Measurements from ENCODE around the gene KCNK18. TPM values are rescaled to one million over a fixed set of nuclear protein-coding genes. Genes with fewer than 3 reads are reported as not detected.

KCNK18 gene
- polyA plus RNA-seq, 1 experiment = not detected

DNA sequence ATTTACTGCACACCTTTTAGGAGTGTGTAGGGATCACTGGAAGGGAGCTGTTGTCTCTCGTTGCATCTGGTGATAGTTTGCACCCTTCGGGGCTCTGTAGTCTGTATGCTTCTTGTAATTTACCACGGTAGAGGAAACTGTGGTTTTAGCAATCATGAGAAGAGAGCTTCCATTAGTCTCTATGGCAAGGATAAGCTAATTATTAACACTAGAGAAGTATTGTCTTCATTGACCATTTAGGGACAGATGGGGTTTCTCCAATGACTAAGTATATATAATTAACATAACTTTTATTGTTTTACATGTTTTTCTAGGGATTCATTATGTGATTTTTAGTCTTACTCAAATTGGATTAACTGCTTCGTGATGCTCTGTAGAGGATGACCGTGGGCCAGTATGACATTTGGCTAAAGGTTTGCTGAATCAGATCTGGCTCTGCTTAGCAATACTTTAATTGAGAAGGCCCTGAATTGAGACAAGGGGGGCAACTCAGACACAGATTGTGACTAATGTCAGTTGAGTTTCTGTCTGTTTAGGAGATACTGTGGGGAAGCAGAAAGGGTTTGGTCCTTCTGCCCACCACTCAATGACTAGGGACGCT is 52.3 kb downstream of the KCNK18 start:
- DNase-seq (ENCODE audit: low read depth) = no peak
- TF ChIP-seq CTCF (IDR thresholded peaks at IDR 0.05; ENCODE audit: insufficient read depth, low read depth, low read length) = no peak
- H3K36me3 ChIP-seq (ENCODE audit: control insufficient read depth, insufficient read depth, low read length) = no peaks in the 10 kb centered on the region
- ChIA-PET POLR2A (interaction anchor here (0.6 kb wide), 1 partner anchor 519 kb away, joined by 3 read pairs; no protein-coding TSS in a partner anchor), CTCF (interaction anchor here (0.6 to 4.1 kb wide), 4 partner anchors 33 to 1443 kb away, joined by 3 to 18 read pairs (median 4); no protein-coding TSS in a partner anchor)
- peaks cover 3% of the 10 kb centered on the region for H3K27me3 ChIP-seq (ENCODE audit: control insufficient read depth, insufficient read depth, low read length)
- H3K4me3 ChIP-seq (ENCODE audit: low read depth, low read length) = no peak overlapping the region

- CTCF ChIA-PET = interaction anchor here (0.9 to 4.1 kb wide), 2 partner anchors 33 to 34 kb away, joined by 3 to 18 read pairs; no protein-coding TSS in a partner anchor
- H3K27me3 ChIP-seq (ENCODE audit: control insufficient read depth, insufficient read depth, low read length) = peaks cover 3% of the 10 kb centered on the region
- no peak for DNase-seq (ENCODE audit: low read depth)
- H3K36me3 ChIP-seq (ENCODE audit: control insufficient read depth, insufficient read depth, low read length) = no peaks in the 10 kb centered on the region
- no peak overlapping the region for H3K4me3 ChIP-seq (ENCODE audit: low read depth, low read length)
- no peak for TF ChIP-seq CTCF (IDR thresholded peaks at IDR 0.05; ENCODE audit: insufficient read depth, low read depth, low read length)
- POLR2A ChIA-PET = interaction anchor here (0.6 kb wide), 1 partner anchor 518 kb away, joined by 3 read pairs; no protein-coding TSS in a partner anchor
Measured at GRCh38 chr10:117250411-117250810, 53.1 kb downstream of the KCNK18 start.

DNA sequence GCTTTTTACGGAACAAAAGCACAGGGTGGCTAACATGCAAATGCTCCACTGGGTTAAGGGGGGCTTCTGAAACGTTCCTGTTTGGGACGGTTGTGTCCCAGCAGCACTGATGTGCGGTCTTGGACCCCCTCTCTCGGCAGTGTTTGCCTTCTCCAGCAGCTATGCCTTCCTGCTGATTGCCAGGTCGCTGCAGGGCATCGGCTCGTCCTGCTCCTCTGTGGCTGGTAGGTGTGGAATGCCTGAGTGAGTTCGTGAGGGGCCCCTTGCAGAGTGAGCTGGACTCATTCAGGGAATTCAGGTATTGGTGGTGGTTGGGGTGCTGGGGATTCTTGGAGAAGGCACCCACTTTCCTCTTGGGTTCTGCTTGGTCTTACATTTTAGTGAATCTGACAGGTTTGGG is 56.6 kb downstream of the KCNK18 start:
- ChIA-PET CTCF (interaction anchor here (0.9 to 1.0 kb wide), 2 partner anchors 27 to 66 kb away, joined by 3 read pairs; no protein-coding TSS in a partner anchor), POLR2A (no interaction called here)
- TF ChIP-seq CTCF (IDR thresholded peaks at IDR 0.05; ENCODE audit: insufficient read depth, low read depth, low read length) = no peak
- Histone ChIP-seq H3K4me3 (ENCODE audit: low read depth, low read length) (no peak overlapping the region), H3K36me3 (ENCODE audit: control insufficient read depth, insufficient read depth, low read length) (no peaks in the 10 kb centered on the region), H3K27me3 (ENCODE audit: control insufficient read depth, insufficient read depth, low read length) (peaks cover 5% of the 10 kb centered on the region)
- no peak for DNase-seq (ENCODE audit: low read depth)

DNA sequence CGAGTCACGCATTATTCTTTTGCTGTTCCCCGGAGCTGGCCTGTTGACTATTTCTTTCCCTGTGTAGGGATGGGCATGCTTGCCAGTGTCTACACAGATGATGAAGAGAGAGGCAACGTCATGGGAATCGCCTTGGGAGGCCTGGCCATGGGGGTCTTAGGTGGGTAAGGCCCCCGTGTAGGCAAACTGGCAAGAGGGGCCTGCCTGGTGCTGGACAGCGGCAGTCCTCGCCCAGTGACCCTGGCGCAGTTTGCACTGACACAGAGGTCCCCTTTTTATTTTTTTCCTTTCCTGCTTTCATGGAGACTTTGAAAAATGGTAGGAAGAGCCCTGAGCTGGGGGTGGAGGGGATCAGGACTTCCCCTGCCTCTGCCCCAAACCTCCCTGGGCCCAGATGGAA is 57.0 kb downstream of the KCNK18 start:
- peaks cover 3% of the 10 kb centered on the region for H3K27me3 ChIP-seq (ENCODE audit: control insufficient read depth, insufficient read depth, low read length)
- CTCF ChIA-PET = interaction anchor here (0.9 to 1.0 kb wide), 2 partner anchors 27 to 66 kb away, joined by 3 read pairs; no protein-coding TSS in a partner anchor
- TF ChIP-seq CTCF (IDR thresholded peaks at IDR 0.05; ENCODE audit: insufficient read depth, low read depth, low read length) = no peak
- H3K4me3 ChIP-seq (ENCODE audit: low read depth, low read length) = no peak overlapping the region
- no peaks in the 10 kb centered on the region for H3K36me3 ChIP-seq (ENCODE audit: control insufficient read depth, insufficient read depth, low read length)
- no peak for DNase-seq (ENCODE audit: low read depth)
- POLR2A ChIA-PET = no interaction called here

GRCh38 chr10:117254774-117255735 is 57.8 kb downstream of the KCNK18 start:
- CTCF ChIA-PET = interaction anchor here (0.6 kb wide), 1 partner anchor 11 kb away, joined by 3 read pairs; no protein-coding TSS in a partner anchor
- Histone ChIP-seq H3K36me3 (ENCODE audit: control insufficient read depth, insufficient read depth, low read length) (no peaks in the 10 kb centered on the region), H3K27me3 (ENCODE audit: control insufficient read depth, insufficient read depth, low read length) (peaks cover 3% of the 10 kb centered on the region; the same call in 1 of the 2 replicates), H3K4me3 (ENCODE audit: low read depth, low read length) (no peak overlapping the region)
- TF ChIP-seq CTCF (IDR thresholded peaks at IDR 0.05; ENCODE audit: insufficient read depth, low read depth, low read length) = no peak
- DNase-seq (ENCODE audit: low read depth) = no peak
- POLR2A ChIA-PET = no interaction called here

Measured in BJ (cell line).